Muscle of leg (tissue), 11 donors: Measurements from ENCODE around the gene LMNTD2. TPM values are rescaled to one million over a fixed set of nuclear protein-coding genes. Genes with fewer than 3 reads are reported as not detected.

ENCODE experiments used
- DNase-seq: peaks from one replicate; pipeline ENCODE4 v3.0.0; 2013
- H3K27ac ChIP-seq: one replicate; pipeline ENCODE4 v1.5.1; 2013; ENCODE audit warnings: mild to moderate bottlenecking, low read length, control low read depth
- H3K27me3 ChIP-seq: one replicate; pipeline ENCODE4 v1.6.1; 2013; ENCODE audit warnings: low read length; ENCODE audit not compliant: control insufficient read depth, insufficient read depth
- H3K36me3 ChIP-seq: one replicate; pipeline ENCODE4 v1.6.1; 2013; ENCODE audit warnings: low read length; ENCODE audit not compliant: control insufficient read depth, insufficient read depth
- H3K4me1 ChIP-seq: one replicate; pipeline ENCODE4 v1.6.1; 2013; ENCODE audit warnings: low read length; ENCODE audit not compliant: control insufficient read depth, insufficient read depth
- H3K4me3 ChIP-seq: one replicate; pipeline ENCODE4 v1.5.1; 2013; ENCODE audit warnings: low read length, control low read depth
- H3K9me3 ChIP-seq: replicated peaks from 2 replicates; pipeline ENCODE4 v1.6.1; 2013; ENCODE audit warnings: low read depth, low read length; ENCODE audit not compliant: control insufficient read depth
- WGBS: methylation state at CpG from one replicate; pipeline ENCODE4 v1.1.5; 2013; ENCODE audit warnings: missing lambda C conversion rate; ENCODE audit not compliant: insufficient coverage; 5-methylcytosine and 5-hydroxymethylcytosine counted together
- polyA plus RNA-seq, 8 donors: library from polyadenylated mRNA; unstranded; fragments of 120-200 nt; gene quantifications; one replicate each; pipeline versions ENCODE4 v1.2.1 to v1.2.3, GENCODE V29; 2013; ENCODE audit warnings: inconsistent platforms in 1 of 8, low replicate concordance in 1 of 8; ENCODE audit not compliant: insufficient read length in 8 of 8, insufficient read depth in 1 of 8
- total RNA-seq: library from RNA; stranded (reverse); fragments of 120-200 nt; gene quantifications from one replicate; pipeline ENCODE4 v1.2.4, GENCODE V29; 2013

The LMNTD2 gene
- total and polyA plus RNA-seq, 9 donors: 0.22 to 1.5 (median 0.57) TPM

DNA sequence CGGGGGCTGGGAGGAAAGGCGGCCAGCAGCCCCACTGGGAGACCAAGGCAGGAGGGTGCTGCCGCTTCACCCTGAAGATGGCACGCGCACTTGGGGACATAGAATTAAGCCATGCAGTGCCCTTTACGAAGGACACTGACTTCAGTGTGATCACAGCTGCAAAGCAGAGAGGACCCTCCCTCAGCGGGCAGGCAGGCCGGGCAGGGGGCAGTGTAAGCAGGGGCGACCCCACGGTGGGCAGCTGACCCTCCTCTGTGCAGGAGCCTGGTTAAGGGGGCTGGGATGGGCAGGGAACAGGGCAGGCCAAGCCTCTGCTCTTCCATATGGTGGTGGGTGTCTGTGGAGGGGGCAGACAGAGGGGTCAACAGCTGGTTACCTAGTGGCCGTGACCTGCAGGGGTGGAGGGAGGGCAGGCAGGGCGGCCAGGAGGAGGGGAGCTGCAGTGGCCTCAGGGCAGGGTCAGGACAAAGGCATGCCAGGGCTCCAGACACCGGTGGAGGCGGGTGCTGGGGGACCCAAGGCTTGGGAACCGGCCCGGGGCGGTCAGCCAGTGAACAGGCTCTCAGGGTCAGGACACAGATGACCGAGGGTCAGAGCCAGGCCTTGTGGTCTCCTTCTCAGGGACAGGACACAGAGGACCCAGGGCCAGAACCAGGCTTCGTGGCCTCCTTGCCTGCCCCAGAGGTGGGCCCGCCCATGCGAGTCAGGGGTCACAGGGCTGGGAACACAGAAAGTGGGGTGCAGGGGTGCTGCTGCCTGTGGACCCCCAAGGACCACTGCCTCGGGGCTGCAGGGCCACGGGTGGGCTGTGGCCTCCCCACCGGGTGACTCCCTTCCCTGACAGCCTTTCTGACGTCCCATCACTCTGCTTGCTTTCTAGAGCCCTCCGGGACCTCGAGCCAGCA is 7.2 kb downstream of the LMNTD2 start:
- H3K9me3 ChIP-seq: no peaks in the 10 kb centered on the region
- peaks cover 58% of the 10 kb centered on the region for H3K27me3 ChIP-seq
- peaks cover 10% of the 10 kb centered on the region for H3K4me1 ChIP-seq
- H3K4me3 ChIP-seq: no peak overlapping the region
- 85% methylated on average over 25 of the region's 27 CpGs for WGBS
- no peaks in the 10 kb centered on the region for H3K36me3 ChIP-seq
- H3K27ac ChIP-seq: no peak overlapping the region
- no peak for DNase-seq

GRCh38 chr11:551596-551995 is 8.9 kb downstream of the LMNTD2 start:
- Histone ChIP-seq H3K27me3 (peaks cover 40% of the 10 kb centered on the region), H3K4me1 (peaks cover 10% of the 10 kb centered on the region), H3K4me3 (no peak overlapping the region), H3K27ac (no peak overlapping the region), H3K36me3 (no peaks in the 10 kb centered on the region), H3K9me3 (no peaks in the 10 kb centered on the region)
- 69% methylated on average over 12 of the region's 12 CpGs for WGBS
- no peak for DNase-seq

DNA sequence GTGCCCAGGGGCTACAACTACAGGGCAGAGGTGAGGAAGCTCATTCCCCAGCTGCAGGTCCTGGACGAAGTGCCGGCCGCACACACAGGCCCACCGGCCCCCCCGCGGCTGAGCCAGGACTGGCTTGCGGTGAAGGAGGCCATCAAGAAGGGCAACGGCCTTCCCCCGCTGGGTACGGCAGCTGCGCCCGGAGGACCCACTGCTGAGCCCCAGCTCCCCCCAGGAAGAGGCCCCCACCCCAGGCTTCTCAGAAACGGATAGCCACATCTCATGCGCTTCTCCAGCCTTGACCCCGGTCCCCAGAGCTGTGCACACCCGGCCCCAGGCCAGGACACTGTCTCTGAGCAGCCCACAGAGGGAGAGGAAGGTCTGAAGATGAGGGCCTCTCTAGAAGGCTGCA is 9.4 kb downstream of the LMNTD2 start:
- Histone ChIP-seq H3K36me3 (no peaks in the 10 kb centered on the region), H3K9me3 (no peaks in the 10 kb centered on the region), H3K27ac (no peak overlapping the region), H3K4me3 (no peak overlapping the region), H3K4me1 (peaks cover 6% of the 10 kb centered on the region), H3K27me3 (peaks cover 36% of the 10 kb centered on the region)
- no peak for DNase-seq
- WGBS: 66% methylated on average over 14 of the region's 16 CpGs

DNA sequence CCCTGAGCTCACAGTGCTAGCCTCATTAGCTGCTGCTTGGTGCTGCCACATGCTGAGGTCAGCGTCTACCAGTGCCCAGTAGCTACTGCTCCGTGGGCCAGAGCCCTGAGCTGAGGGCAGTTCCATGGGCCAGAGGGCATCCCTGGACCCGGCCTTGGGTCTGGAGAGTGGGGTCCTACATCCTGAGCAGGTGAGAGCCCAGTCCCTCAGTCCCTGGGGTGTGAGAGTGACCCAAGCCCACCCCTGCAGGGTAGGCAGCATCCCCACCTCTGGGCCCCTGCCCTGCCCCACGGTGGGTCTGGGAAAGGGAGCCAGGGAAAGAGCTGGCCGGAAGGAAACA is 9.8 kb downstream of the LMNTD2 start:
- Histone ChIP-seq H3K27ac (no peak overlapping the region), H3K4me1 (peaks cover 6% of the 10 kb centered on the region), H3K9me3 (no peaks in the 10 kb centered on the region), H3K4me3 (no peak overlapping the region), H3K36me3 (no peaks in the 10 kb centered on the region), H3K27me3 (peaks cover 31% of the 10 kb centered on the region)
- DNase-seq: no peak
- WGBS: 89% methylated on average over 3 of the region's 5 CpGs

- DNase-seq: no peak
- 92% methylated on average over 25 of the region's 25 CpGs for WGBS
- Histone ChIP-seq H3K4me3 (no peak overlapping the region), H3K9me3 (no peaks in the 10 kb centered on the region), H3K36me3 (no peaks in the 10 kb centered on the region), H3K4me1 (peaks cover 6% of the 10 kb centered on the region), H3K27ac (no peak overlapping the region), H3K27me3 (peaks cover 26% of the 10 kb centered on the region)
These were observed 10.4 kb downstream of the LMNTD2 start for GRCh38 chr11:550021-550745.

DNA sequence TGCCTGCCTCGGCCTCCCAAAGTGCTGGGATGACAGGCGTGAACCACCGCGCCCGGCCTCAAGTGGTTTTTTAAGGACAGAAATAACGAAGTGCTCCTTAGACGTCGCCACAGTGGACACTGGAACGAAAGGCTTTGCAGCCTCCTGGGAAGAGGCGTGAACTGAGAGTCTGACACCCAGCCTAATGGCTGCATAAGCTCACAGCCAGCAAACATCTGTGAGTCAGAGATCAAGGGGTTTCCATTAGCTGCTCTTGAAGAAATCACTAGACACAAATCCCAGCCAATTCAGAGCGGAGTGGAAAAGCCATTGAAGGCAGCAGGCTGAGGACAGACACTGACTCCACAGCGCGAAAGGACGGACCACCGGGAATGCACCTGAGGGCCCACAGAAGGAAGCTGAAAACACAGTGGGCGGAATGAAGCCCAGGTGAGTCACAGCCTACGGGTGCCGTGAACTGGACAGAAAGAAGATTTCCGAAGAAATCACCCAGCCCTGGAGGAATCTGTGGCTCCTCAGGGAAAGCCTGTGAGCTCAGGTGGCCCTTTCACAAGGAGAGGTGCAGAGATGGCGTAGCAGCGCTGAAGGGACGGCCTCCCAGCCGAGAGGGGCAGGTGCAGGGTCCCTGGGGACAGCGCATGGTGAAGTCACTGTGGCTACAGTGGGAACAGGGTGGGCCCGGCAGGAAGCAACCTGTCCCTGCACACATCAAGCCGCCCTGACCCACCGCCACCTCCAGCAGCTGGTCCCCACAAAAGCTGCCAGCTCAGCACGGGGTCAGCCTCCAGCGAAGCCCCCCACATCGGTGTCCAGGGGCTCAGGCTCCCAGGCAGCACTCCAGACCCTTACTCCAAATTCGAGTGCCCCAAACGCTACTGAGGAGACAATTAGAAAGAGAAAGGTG is 11.6 kb downstream of the LMNTD2 start:
- Histone ChIP-seq H3K4me1 (no peaks in the 10 kb centered on the region), H3K4me3 (no peak overlapping the region), H3K27me3 (peaks cover 15% of the 10 kb centered on the region), H3K27ac (no peak overlapping the region), H3K9me3 (no peaks in the 10 kb centered on the region), H3K36me3 (no peaks in the 10 kb centered on the region)
- 62% methylated on average over 32 of the region's 32 CpGs for WGBS
- DNase-seq: no peak

DNA sequence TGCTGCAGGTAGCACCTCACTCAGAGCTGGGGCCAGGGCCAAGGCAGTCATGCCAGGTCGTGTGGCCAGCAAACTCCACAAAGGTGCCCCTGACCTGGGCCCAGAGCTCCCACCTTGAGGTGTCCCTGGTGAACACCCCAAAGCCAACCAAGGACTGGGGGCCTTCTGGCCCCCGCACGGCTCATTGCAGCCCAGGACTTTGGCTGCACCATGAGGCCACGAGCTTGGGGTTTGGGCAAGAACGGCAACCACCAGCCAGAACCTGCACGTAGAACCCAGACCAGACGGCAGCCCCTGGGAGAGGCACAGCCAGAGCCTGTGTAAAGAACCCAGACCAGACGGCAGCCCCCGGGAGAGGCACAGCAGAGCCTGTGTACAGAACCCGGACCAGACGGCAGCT is 15.4 kb downstream of the LMNTD2 start:
- no peaks in the 10 kb centered on the region for H3K9me3 ChIP-seq
- no peaks in the 10 kb centered on the region for H3K36me3 ChIP-seq
- no peak for DNase-seq
- 84% methylated on average over 11 of the region's 11 CpGs for WGBS
- no peak overlapping the region for H3K4me3 ChIP-seq
- H3K4me1 ChIP-seq: no peaks in the 10 kb centered on the region
- no peak overlapping the region for H3K27ac ChIP-seq
- H3K27me3 ChIP-seq: no peaks in the 10 kb centered on the region

- no peaks in the 10 kb centered on the region for H3K9me3 ChIP-seq
- no peak overlapping the region for H3K4me3 ChIP-seq
- 78% methylated on average over 4 of the region's 5 CpGs for WGBS
- DNase-seq: no peak
- no peak overlapping the region for H3K27ac ChIP-seq
- H3K27me3 ChIP-seq: peaks cover 3% of the 10 kb centered on the region
- no peaks in the 10 kb centered on the region for H3K36me3 ChIP-seq
- H3K4me1 ChIP-seq: no peaks in the 10 kb centered on the region
These were observed 15.7 kb downstream of the LMNTD2 start for GRCh38 chr11:544817-545166.

DNA sequence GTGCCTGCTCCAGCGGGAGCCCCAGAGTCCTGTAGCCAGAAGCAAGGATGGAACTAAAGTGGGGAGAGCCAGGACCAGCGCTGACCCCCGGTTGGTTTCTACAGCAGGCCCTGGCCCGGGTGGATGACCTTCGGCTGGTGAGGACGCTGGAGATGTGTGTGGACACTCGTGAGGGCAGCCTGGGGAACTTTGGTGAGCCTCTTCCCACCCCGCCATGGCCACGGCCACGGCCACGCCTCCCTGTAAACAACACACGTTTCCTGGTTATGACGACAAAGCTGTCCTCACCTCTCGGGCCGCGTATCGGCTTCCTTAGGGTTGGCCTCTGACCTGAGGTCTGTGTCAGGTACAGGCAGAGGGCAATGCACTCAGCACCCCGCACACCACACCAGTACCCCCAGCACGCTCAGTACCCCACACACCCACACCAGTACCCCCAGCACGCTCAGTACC is 19.1 kb downstream of the LMNTD2 start:
- WGBS: 79% methylated on average over 16 of the region's 20 CpGs
- DNase-seq: no peak
- no peak overlapping the region for H3K27ac ChIP-seq
- peaks cover 32% of the 10 kb centered on the region for H3K27me3 ChIP-seq
- H3K9me3 ChIP-seq: no peaks in the 10 kb centered on the region
- no peak overlapping the region for H3K4me3 ChIP-seq
- no peaks in the 10 kb centered on the region for H3K36me3 ChIP-seq
- peaks cover 19% of the 10 kb centered on the region for H3K4me1 ChIP-seq
